ENCODE measurements around the gene MPHOSPH9.
"Not testable (repeated sequence)": the region's sequence is repeated elsewhere in the genome, so short reads cannot be mapped to it uniquely, and the experiment has no call there.

The MPHOSPH9 gene

DNA sequence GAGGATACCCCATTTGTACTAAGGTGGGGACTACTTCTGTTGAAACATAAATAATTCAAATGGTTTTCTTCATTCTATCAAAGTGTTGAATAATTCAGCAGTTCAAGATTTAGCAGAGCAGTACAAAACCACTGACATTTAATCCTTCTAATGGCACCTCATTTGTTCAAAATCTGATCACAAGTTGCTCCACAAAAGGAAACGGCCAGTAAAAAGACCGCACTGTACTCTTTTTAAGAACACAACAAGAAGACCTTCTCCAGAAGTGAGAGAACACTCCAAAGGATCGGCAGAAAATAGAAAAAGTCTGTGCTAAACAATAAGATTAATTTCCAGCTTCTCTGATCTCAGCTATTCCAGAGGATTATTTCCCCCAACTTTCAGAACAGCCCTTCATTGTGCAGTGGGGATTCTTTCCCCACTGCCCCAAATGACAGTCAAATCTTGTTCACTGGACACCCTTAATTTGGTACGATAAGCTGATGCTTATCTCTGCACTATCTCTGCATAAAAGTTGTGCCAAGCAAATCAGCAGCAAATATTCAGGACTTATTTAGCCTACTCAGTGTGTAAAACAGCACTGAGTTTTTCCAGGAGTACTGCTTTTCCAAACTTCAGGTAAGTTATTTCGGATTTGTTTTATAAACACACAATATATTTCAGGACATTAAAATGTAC, 5.2 kb downstream of the MPHOSPH9 start:
- DNase-seq: no peak

DNA sequence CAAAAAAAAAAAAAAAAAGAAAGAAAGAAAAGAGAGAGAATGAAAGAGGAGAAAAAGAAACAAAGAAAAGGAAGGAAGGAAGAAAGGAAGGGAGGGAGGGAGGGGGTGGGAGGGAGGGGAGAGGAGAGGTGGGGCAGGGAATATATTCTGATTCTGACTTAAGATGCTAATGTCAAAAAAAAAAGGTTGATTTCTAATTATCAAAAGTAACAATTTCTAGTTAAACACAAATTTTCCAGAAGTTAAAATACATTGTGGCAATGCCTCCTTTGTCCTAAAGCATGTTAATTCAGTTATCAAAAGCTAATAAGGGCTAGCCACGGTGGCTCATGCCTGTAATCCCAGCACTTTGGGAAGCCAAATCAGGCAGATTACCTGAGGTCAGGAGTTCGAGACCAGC, 7.5 kb downstream of the MPHOSPH9 start:
- DNase-seq: no peak

- DNase-seq: no peak
Measured at GRCh38 chr12:123223241-123223668, 9.7 kb downstream of the MPHOSPH9 start.

- DNase-seq: not testable (repeated sequence)
Measured at GRCh38 chr12:123207815-123208214, 25.1 kb downstream of the MPHOSPH9 start.

- not testable (repeated sequence) for DNase-seq
Measured at GRCh38 chr12:123206794-123207193, 26.1 kb downstream of the MPHOSPH9 start.

DNA sequence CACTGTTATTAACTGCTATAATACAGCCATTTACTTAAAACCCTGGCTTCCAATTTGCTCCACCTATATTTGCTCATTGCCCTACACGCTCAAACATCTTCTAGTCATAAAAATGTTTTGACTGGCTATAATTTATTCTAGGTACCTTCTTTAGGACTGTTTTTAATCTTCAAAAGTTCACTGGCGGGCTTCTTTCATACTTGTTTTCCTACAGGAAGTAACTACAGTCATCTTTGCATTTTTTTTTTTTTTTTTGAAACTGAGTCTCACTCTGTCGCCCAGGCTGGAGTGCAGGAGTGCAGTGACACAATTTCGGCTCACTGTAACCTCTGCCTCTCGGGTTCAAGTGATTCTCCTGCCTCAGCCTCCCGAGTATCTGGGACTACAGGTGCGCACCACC, 32.5 kb downstream of the MPHOSPH9 start:
- no peak for DNase-seq

GRCh38 chr12:123199936-123200335, 33.0 kb downstream of the MPHOSPH9 start:
- no peak for DNase-seq

GRCh38 chr12:123187637-123188036, 45.3 kb downstream of the MPHOSPH9 start:
- no peak for DNase-seq

DNA sequence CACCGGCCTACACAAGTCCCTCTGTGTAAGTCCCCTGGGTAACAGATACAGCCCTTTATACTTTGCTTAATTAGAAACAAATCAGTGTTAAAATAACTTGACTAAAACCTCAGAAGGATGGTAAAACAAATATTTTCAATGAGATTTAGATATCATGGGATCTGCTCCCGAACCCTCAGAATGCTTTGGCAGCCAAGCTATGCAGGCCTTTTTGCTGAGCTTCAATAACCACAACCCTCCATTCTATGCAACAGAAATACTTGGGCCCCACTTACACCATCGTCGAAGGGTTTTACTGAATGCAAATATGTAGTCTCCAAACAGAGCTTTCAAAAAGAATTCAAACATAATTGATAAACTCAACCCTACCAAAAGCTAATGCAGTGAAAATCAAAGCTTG, 52.8 kb downstream of the MPHOSPH9 start:
- no peak for DNase-seq

DNA sequence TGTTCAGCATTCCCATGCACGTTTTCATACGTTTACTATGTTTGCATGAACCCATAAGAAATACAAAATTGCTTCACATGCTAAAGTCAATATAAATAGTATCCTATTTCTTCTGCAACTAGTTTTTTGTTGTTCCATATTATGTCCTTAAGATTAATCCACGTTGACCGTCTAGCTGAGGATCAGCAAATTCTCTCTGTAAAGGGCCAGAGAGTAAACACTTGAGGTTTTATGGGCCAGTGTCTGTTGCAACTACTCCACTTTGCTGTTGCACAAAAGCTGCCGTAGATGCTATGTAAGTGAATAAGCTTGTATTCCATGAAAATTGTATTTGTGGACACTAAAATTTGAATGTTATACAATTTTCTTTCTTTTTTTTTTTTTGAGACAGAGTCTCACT, 61.0 kb downstream of the MPHOSPH9 start:
- peak; percentile 43 for DNase-seq

DNA sequence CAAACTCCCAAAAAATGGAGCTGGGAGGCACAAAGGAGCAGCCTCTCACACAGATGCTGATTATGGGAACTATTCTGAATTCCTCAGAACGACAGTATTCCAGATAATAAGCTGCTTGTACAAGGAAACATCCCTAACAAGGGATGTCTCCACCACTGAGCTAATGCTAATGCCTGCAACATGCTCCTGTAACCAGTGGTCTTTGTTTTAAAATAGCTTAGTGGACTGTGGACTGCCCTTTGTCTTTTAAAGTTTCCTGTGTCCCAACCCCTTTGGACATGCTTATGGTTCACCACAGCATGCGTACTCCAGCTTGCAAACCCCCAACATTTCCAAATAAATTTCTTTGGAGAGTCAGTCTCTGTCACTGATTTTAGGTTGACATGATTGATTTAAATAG, 65.6 kb downstream of the MPHOSPH9 start:
- no peak for DNase-seq

- no peak for DNase-seq
Measured at GRCh38 chr12:123165537-123165936, 67.4 kb downstream of the MPHOSPH9 start.

- DNase-seq: no peak
Measured at GRCh38 chr12:123164710-123165261, 68.2 kb downstream of the MPHOSPH9 start.

DNA sequence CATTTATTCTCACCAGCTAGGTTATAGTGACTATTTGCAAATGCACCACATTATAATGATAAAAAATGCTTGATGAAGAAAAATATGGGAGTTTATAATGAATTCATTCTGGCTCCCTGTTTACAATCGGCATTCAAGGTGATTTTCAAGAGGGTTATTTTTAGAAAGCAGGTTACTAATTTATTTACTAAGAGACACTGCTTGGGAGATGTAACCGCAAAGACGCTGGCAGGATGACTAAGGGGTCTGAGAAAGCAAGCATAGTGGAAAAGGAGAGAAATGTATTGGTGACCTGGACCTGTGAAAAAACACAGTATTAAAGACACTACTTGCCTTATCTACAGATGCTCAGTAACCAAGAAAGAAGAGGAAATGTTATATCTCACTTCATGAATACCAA, 68.7 kb downstream of the MPHOSPH9 start:
- no peak for DNase-seq

GRCh38 chr12:123163227-123163626, 69.7 kb downstream of the MPHOSPH9 start:
- peak; percentile 57 for DNase-seq

DNA sequence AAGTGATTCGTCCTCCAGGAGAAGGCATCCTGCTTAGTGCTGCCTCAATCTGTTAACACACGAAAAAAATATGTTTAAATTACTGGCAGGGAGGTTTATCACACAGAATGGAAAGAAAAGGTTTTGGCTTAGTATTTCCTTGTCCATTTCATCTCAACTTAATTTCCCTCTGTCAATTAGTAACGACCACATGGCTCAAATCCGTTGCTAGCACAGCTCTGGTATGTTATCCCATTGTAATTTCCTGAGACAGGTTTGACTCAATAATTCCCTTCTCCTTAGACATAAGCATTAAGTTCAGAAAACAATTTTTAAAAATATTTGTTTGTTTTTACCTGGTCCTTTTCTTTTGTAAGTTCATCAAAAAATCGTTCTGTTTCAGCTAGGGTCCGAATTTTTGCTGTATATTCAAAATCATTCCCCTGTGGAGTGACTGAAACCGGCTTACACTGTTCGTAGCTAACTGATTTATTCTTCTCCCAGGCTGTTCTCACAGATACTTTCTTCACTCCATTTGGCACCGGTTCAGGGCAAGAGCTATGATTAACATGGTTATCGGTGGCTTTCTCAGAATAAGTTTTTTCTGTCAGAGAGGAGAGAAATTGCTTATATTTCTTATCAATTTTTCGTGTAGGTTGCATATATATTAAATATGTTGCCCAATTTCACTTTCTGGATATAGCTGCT, 72.0 kb downstream of the MPHOSPH9 start:
- DNase-seq: no peak

- no peak for DNase-seq
Measured at GRCh38 chr12:123153906-123154305, 79.0 kb downstream of the MPHOSPH9 start.

DNA sequence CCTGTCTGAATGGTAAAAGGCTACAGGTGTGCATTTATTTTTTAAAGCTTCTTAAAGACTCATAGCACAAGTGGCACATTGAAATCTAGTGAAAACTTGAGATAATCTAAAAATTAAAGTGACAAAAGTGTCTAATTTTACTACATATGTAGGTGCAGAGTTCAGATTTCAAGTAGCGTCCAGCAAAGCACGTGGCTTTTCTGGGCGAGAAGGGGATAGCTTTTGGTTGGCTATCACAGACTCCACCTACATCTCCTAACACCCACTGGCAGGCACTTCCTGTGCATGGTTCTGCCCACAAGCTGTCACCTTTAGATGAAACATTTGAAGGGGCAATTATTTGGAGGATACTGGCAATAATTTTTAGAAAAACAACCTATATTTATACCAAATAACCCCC, 80.1 kb downstream of the MPHOSPH9 start:
- no peak for DNase-seq

DNA sequence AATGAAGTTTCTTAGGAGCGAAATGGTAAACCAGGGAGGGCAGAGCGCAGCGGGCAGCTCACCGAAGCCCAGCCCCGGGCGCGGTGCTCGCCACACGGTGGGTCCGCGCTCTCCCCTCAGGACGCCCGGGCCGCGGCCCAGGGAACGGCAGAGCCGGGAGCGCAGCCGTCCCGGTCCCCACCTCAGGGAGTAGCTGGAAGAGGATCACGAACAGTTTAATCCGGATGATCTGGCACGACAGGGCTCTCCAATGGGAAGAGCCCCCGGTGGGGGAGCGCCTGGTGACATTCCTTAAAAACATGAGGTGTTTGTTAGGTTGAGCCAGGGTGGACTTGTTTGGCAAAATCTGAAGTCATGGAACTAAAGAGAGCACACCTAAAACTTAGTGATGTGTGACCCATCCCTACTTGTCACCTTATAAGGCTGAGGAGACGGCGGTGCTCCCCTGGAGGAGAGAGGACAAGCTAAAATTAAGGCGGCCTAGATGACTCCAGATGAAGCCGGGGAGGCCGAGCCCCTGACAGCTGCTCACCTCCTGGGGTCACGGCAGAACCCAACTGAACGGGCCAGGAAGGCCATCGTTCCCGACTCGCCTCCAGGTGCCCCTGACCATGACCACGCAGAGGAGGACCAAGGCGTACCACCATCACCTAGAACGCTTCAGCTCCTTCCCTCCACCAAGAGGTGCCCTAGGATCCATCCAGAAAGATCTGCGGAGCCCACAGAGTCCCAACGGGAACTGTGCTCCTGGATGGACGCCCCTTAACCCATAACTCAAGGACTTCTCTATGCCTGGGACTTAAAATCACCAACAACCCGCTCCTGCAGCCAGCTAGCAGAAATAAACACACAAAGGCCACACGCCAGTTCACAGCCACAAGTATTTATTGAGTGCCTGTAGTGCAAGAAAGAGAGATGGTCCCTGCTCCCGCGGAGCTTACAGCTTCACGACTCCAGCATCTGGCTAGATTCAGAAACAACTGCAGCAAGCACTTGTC, 81.2 kb downstream of the MPHOSPH9 start:
- peak; percentile 45 for DNase-seq

GRCh38 chr12:123150744-123151456, 82.0 kb downstream of the MPHOSPH9 start, which contains the start of gene PITPNM2:
Gene PITPNM2 (minus strand): TSS chr12:123151090. CDS start chr12:123034590, 116,500 bp downstream.
- DNase-seq: peak; percentile 14

DNA sequence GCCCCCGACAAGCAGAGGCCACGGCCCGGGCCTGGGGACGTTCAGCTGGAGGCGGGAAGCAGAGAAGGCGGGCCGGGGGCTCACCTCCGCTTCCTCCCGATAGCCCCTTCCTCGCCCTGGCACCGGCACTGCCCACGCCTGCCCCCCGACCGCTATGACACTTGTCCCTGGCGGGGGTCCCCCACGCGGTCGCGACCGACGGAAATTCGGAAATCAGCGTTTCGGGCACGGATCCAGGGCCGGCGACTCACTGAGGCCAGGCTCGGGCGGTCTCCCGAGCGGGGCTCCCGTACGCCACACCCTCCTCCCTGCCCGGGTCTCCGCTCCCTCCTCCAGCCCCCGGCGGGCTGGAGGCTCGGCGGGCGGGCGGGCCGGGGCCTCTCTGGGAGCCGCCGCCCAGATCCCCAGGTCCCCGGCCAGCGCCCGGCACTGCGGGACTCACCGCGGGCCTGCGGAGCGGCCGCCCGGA, 82.6 kb downstream of the MPHOSPH9 start:
- DNase-seq: no peak
